K562 (cell line): ENCODE measurements around the gene CDH1. TPM values are rescaled to one million over a fixed set of nuclear protein-coding genes. Genes with fewer than 3 reads are reported as not detected.

Source experiments
- ATAC-seq: fragments of 200-7000 bp; cut with Tn5 transposase; 3 replicates; pipeline ENCODE4 v1.9.1; 2020; ENCODE audit warnings: moderate library complexity
- BruUV-seq: library from RNA; stranded (reverse); fragments of 400-500 nt; replicated peaks from 2 replicates; lab custom pipeline; 2021; lab: Mats Ljungman, UMichigan
- CTCF ChIA-PET: fragments of 300-600 bp; formaldehyde crosslinking; extraction: SDS; loops from one replicate; lab custom pipeline; 2021; ENCODE audit warnings: low intra/inter-chr PET ratio; lab: Yijun Ruan, JAX
- POLR2A ChIA-PET: fragments of 300-600, 350-650 bp; sonication (Branson Sonifier 250); formaldehyde crosslinking; extraction: SDS; loops from one replicate; lab custom pipeline; 2021; ENCODE audit warnings: antibody characterized with exemption, inconsistent platforms; lab: Yijun Ruan, JAX
- DNase-seq, 4 experiments: peaks; one replicate each; pipeline versions ENCODE4 v3.0.0 to v3.0.0-alpha.2; 2011 to 2018; ENCODE audit warnings: low spot score in 3 of 4, mixed read lengths in 3 of 4; ENCODE audit errors: extremely low read depth in 1 of 4
- FAIRE-seq: peaks from 2 replicates; lab custom pipeline; 2011; peaks lifted over from hg19 to GRCh38; lab: Jason Lieb, UNC
- H2AFZ ChIP-seq: 2 replicates; pipeline ENCODE4 v1.6.0; 2011; ENCODE audit warnings: low read depth, low read length, control low read depth, inconsistent platforms
- H3K27ac ChIP-seq: fragments of 200-600 bp; 3 replicates; pipeline ENCODE4 v1.8.0; 2011; ENCODE audit warnings: low read depth, mild to moderate bottlenecking, control low read depth, inconsistent platforms, low read length, moderate library complexity, mixed read lengths; ENCODE audit errors: extremely low read depth
- H3K27me3 ChIP-seq, 2 experiments: fragments of 300-600 bp in 1 of 2; 2 replicates in 1 of 2; 3 replicates in 1 of 2; pipeline versions ENCODE4 v1.6.0 to v1.8.0; 2011; ENCODE audit warnings: inconsistent platforms in 2 of 2, low read length in 2 of 2, mild to moderate bottlenecking in 1 of 2, mixed read lengths in 1 of 2, moderate library complexity in 1 of 2; ENCODE audit not compliant: control insufficient read depth in 2 of 2, insufficient read depth in 2 of 2
- H3K36me3 ChIP-seq: fragments of 300-600 bp; 3 replicates; pipeline ENCODE4 v1.8.0; 2011; ENCODE audit warnings: mild to moderate bottlenecking, low read length, inconsistent platforms; ENCODE audit not compliant: control insufficient read depth, insufficient read depth
- H3K4me1 ChIP-seq, 2 experiments: fragments of 200-600 bp in 1 of 2; replicated peaks in 1 of 2; 2 replicates in 1 of 2; 3 replicates in 1 of 2; pipeline versions ENCODE4 v1.5.1 to v1.8.0; 2011; ENCODE audit warnings: inconsistent platforms in 2 of 2, low read length in 2 of 2, mild to moderate bottlenecking in 1 of 2, mixed read lengths in 1 of 2, moderate library complexity in 1 of 2; ENCODE audit not compliant: control insufficient read depth in 2 of 2, insufficient read depth in 2 of 2
- H3K4me2 ChIP-seq: 2 replicates; pipeline ENCODE4 v1.6.1; 2011; ENCODE audit warnings: low read length, control low read depth, inconsistent platforms, mixed read lengths; ENCODE audit not compliant: insufficient read depth
- H3K4me3 ChIP-seq: fragments of 200-600 bp; sonication (generic), shearing (Covaris generic); 2 replicates; pipeline ENCODE4 v1.5.1; 2016; ENCODE audit warnings: control low read depth, inconsistent platforms
- H3K79me2 ChIP-seq: fragments of 200-600 bp; 3 replicates; pipeline ENCODE4 v1.8.0; 2011; ENCODE audit warnings: low read length, inconsistent platforms; ENCODE audit not compliant: control insufficient read depth, insufficient read depth
- H3K9ac ChIP-seq, 2 experiments: 2 replicates each; pipeline versions ENCODE4 v1.6.0 to v1.6.1; 2011; ENCODE audit warnings: low read depth in 2 of 2, low read length in 2 of 2, control low read depth in 1 of 2, inconsistent platforms in 1 of 2, mild to moderate bottlenecking in 1 of 2, mixed read lengths in 1 of 2; ENCODE audit not compliant: insufficient read depth in 1 of 2
- H3K9me1 ChIP-seq: one replicate; pipeline ENCODE4 v1.6.0; 2011; ENCODE audit warnings: inconsistent platforms, mild to moderate bottlenecking, low read length, moderate library complexity; ENCODE audit not compliant: control insufficient read depth, insufficient read depth
- H3K9me3 ChIP-seq: replicated peaks from 2 replicates; pipeline ENCODE4 v1.5.1; 2011; ENCODE audit warnings: low read depth, low read length, inconsistent platforms; ENCODE audit not compliant: control insufficient read depth, insufficient read depth
- H4K20me1 ChIP-seq: replicated peaks from 2 replicates; pipeline ENCODE4 v1.6.1; 2011; ENCODE audit warnings: low read length, inconsistent platforms, mixed read lengths; ENCODE audit not compliant: control insufficient read depth, insufficient read depth
- DPF2 ChIP-seq: fragments of 450-650 bp; IDR thresholded peaks from 2 replicates; pipeline ENCODE4 v1.6.1; 2016
- NKRF ChIP-seq: fragments of 450-650 bp; IDR thresholded peaks from 2 replicates; pipeline ENCODE4 v1.6.1; 2016; ENCODE audit warnings: borderline replicate concordance
- PHB2 ChIP-seq: fragments of 450-650 bp; IDR thresholded peaks from 2 replicates; pipeline ENCODE4 v1.6.1; 2017; ENCODE audit warnings: low read depth
- PML ChIP-seq: IDR thresholded peaks from 2 replicates; pipeline ENCODE4 v1.6.1; 2012; ENCODE audit warnings: low read length, inconsistent platforms
- RFX7 ChIP-seq: fragments of 250-450 bp; sonication (Bioruptor Pico); IDR thresholded peaks from 2 replicates; pipeline ENCODE4 v1.5.1; 2021; ENCODE audit warnings: mild to moderate bottlenecking
- SREBF1 ChIP-seq: fragments of 150-350 bp; IDR thresholded peaks from 2 replicates; pipeline ENCODE4 v1.6.1; 2014; ENCODE audit warnings: antibody characterized with exemption, low read depth, low read length, borderline replicate concordance
- ZNF143 ChIP-seq: sonication (generic); formaldehyde crosslinking; IDR thresholded peaks from 2 replicates; pipeline ENCODE4 v1.9.0; 2022; ENCODE audit warnings: mild to moderate bottlenecking, missing genetic modification reagents
- ZNF408 ChIP-seq: fragments of 250-450 bp; sonication (Bioruptor Pico); IDR thresholded peaks from 2 replicates; pipeline ENCODE4 v1.4.0; 2020; ENCODE audit warnings: low read depth, mild to moderate bottlenecking, moderate library complexity
- WGBS: fragments of 100-300 bp; shearing (Covaris generic); methylation state at CpG from one replicate; pipeline ENCODE4 v1.1.6; 2016; ENCODE audit warnings: low coverage, mixed read lengths; ENCODE audit not compliant: insufficient coverage; ENCODE audit errors: missing lambda C conversion rate; 5-methylcytosine and 5-hydroxymethylcytosine counted together
- in situ Hi-C: fragments of 300-500 bp; cut with MboI; formaldehyde crosslinking; loops from 4 replicates; pipeline ENCODE4 v1.15.0; 2018; ENCODE audit warnings: inconsistent platforms, mixed read lengths
- intact Hi-C: fragments of 100-400 bp; cut with micrococcal nuclease; formaldehyde crosslinking; loops from 2 replicates; pipeline ENCODE4 v1.14.2; 2022
- polyA plus RNA-seq, 8 experiments: library from polyadenylated mRNA; depleted of rRNA in 4 of 8; stranded (reverse) in 5 of 8; unstranded in 3 of 8; fragments of >200 nt; fragmentation: Nextera tagmentation in 2 of 8; fragmentation: Illumina TruSeq in 1 of 8; extraction: Ambion mirVana in 2 of 8; extraction: Trizol in 1 of 8; gene quantifications; 2 replicates each; pipeline versions ENCODE4 v1.2.1 to v1.2.3, GENCODE V29; 2011 to 2014; ENCODE audit warnings: inconsistent platforms in 1 of 8, missing spikeins in 1 of 8
- total RNA-seq, 7 experiments: library from RNA; depleted of rRNA in 6 of 7; stranded (reverse); fragments of >200 nt in 6 of 7; fragmentation: Illumina TruSeq in 2 of 7; extraction: Trizol in 2 of 7; gene quantifications; 2 replicates each; pipeline versions ENCODE4 v1.2.1 to v1.2.3, GENCODE V29; 2011 to 2021; ENCODE audit warnings: low replicate concordance in 1 of 7

The CDH1 gene
- total and polyA plus RNA-seq, 9 of the 15 experiments (the other 6 are each of a cell fraction or from before 2014, with no cell fraction given) = 0.01 to 0.69 TPM; not detected in 7

- intact Hi-C loops = no loop called here
- FAIRE-seq (no peak), ATAC-seq (no peak), DNase-seq (no peak)
- H3K27ac ChIP-seq = no peak overlapping the region
- H3K9ac ChIP-seq = 0 out of 4 replicates have a peak overlapping the region, but pooled peaks of 1 of the 2 experiments have one; percentile 56
- ChIA-PET POLR2A (interaction anchor here (0.7 kb wide), 1 partner anchor 29 kb away, joined by 3 read pairs; no protein-coding TSS in a partner anchor), CTCF (no interaction called here)
- H3K9me3 ChIP-seq = no peaks in the 10 kb centered on the region
- H3K4me1 ChIP-seq = peaks cover 2 to 3% of the 10 kb centered on the region in 2 experiments; a peak in 2 of 5 replicates
- no peak overlapping the region for H2AFZ ChIP-seq
- no peaks in the 10 kb centered on the region for H3K36me3 ChIP-seq
- no peak overlapping the region for H3K4me2 ChIP-seq
- no TSS peak for BruUV-seq
- no peak overlapping the region for H3K4me3 ChIP-seq
- TF ChIP-seq RFX7 (no peak), ZNF408 (CRISPR knock-in tag) (no peak), NKRF (no peak), SREBF1 (no peak), PML (no peak), DPF2 (no peak), ZNF143 (CRISPR knock-in tag) (no peak), PHB2 (no peak)
- no peaks in the 10 kb centered on the region for H3K79me2 ChIP-seq
- WGBS = 0% methylated on average over 1 of the region's 1 CpG
- no peaks in the 10 kb centered on the region for H3K9me1 ChIP-seq
- no peaks in the 10 kb centered on the region for H4K20me1 ChIP-seq
- in situ Hi-C loops = no loop called here
- peaks cover 0 to 5% of the 10 kb centered on the region in 2 experiments; a peak in 1 of 5 replicates for H3K27me3 ChIP-seq
Measured at GRCh38 chr16:68781784-68782183, 44.7 kb downstream of the CDH1 start.
